GM18867 (cell line): ENCODE data around the gene ZFAND2A.
A peak's percentile ranks its signal among the peaks of the same experiment; 100 is the strongest.
"Not testable (repeated sequence)": the region's sequence is repeated elsewhere in the genome, so short reads cannot be mapped to it uniquely, and the experiment has no call there.

ENCODE experiments used
- ATAC-seq: cut with Tn5 transposase; IDR thresholded peaks from one replicate; pipeline ENCODE4 v1.9.1; 2021; ENCODE audit warnings: mild to moderate bottlenecking, moderate library complexity; ENCODE audit not compliant: unreplicated experiment

Gene ZFAND2A

GRCh38 chr7:1175967-1176851 lies 16.2 kb upstream of the ZFAND2A start:
- peak; percentile 67 for ATAC-seq

GRCh38 chr7:1175597-1175966 lies 15.6 kb upstream of the ZFAND2A start:
- no peak for ATAC-seq

GRCh38 chr7:1174881-1175596 lies 15.0 kb upstream of the ZFAND2A start:
- no peak for ATAC-seq

GRCh38 chr7:1174002-1174401 lies 14.0 kb upstream of the ZFAND2A start:
- no peak for ATAC-seq

GRCh38 chr7:1172666-1173523 lies 12.9 kb upstream of the ZFAND2A start:
- ATAC-seq: no peak

GRCh38 chr7:1171516-1171915 lies 11.5 kb upstream of the ZFAND2A start:
- ATAC-seq: not testable (repeated sequence)

GRCh38 chr7:1170741-1171501 lies 10.9 kb upstream of the ZFAND2A start:
- no peak for ATAC-seq

- no peak for ATAC-seq
Observed at GRCh38 chr7:1169409-1170368, 9.7 kb upstream of the ZFAND2A start.

- no peak for ATAC-seq
Observed at GRCh38 chr7:1168422-1168821, 8.4 kb upstream of the ZFAND2A start.

GRCh38 chr7:1164436-1164835 lies 4.4 kb upstream of the ZFAND2A start:
- no peak for ATAC-seq

GRCh38 chr7:1163121-1163520 lies 3.1 kb upstream of the ZFAND2A start:
- no peak for ATAC-seq

- no peak for ATAC-seq
Observed at GRCh38 chr7:1160670-1161021, 650 bp upstream of the ZFAND2A start.

GRCh38 chr7:1159231-1159630 lies 765 bp downstream of the ZFAND2A start:
- ATAC-seq: not testable (repeated sequence)

- ATAC-seq: no peak
Observed at GRCh38 chr7:1158203-1159126, 1.5 kb downstream of the ZFAND2A start.

GRCh38 chr7:1156782-1157535 lies 3.0 kb downstream of the ZFAND2A start:
- ATAC-seq: no peak

GRCh38 chr7:1155818-1156781 lies 3.9 kb downstream of the ZFAND2A start:
- ATAC-seq: not testable (repeated sequence)
